Neural cell (in vitro differentiated cells): ENCODE measurements around the gene SPSB4. TPM values are rescaled to one million over a fixed set of nuclear protein-coding genes. Genes with fewer than 3 reads are reported as not detected.

Experiments used
- H2AFZ ChIP-seq: fragments of 200-600, 300-800 bp; sonication (generic), shearing (Covaris generic); 2 replicates; pipeline ENCODE4 v1.6.0; 2014; ENCODE audit warnings: low read depth, mild to moderate bottlenecking, antibody characterized with exemption, low read length, moderate library complexity
- H3F3A ChIP-seq: fragments of 200-600 bp; shearing (Covaris generic); 2 replicates; pipeline ENCODE4 v1.6.1; 2016; ENCODE audit warnings: mild to moderate bottlenecking, moderate library complexity, mixed read lengths, antibody characterized with exemption, low read length; ENCODE audit not compliant: insufficient read depth, poor library complexity, severe bottlenecking
- H3K27ac ChIP-seq: fragments of 200-600, 300-800 bp; sonication (generic), shearing (Covaris generic); 2 replicates; pipeline ENCODE4 v1.5.1; 2014; ENCODE audit warnings: mild to moderate bottlenecking, low read length, moderate library complexity
- H3K27me3 ChIP-seq: fragments of 300-800, 200-600 bp; sonication (generic), shearing (Covaris generic); 2 replicates; pipeline ENCODE4 v1.6.0; 2014; ENCODE audit warnings: mild to moderate bottlenecking, low read depth, low read length, moderate library complexity; ENCODE audit not compliant: insufficient read depth
- H3K36me3 ChIP-seq: fragments of 300-800, 200-600 bp; sonication (generic), shearing (Covaris generic); 2 replicates; pipeline ENCODE4 v1.5.1; 2014; ENCODE audit warnings: mild to moderate bottlenecking, antibody characterized with exemption, low read length, moderate library complexity; ENCODE audit not compliant: insufficient read depth
- H3K4me2 ChIP-seq: fragments of 300-800, 200-600 bp; sonication (generic), shearing (Covaris generic); 2 replicates; pipeline ENCODE4 v1.6.0; 2014; ENCODE audit warnings: mild to moderate bottlenecking, low read length
- H3K4me3 ChIP-seq: fragments of 300-800, 200-600 bp; sonication (generic), shearing (Covaris generic); 2 replicates; pipeline ENCODE4 v1.5.1; 2014; ENCODE audit warnings: mild to moderate bottlenecking, low read length, moderate library complexity
- H3K79me2 ChIP-seq: fragments of 200-600 bp; shearing (Covaris generic); replicated peaks from 2 replicates; pipeline ENCODE4 v1.6.0; 2014; ENCODE audit warnings: mild to moderate bottlenecking, low read length, moderate library complexity; ENCODE audit not compliant: insufficient read depth
- H3K9ac ChIP-seq: fragments of 300-800, 200-600 bp; sonication (generic), shearing (Covaris generic); 2 replicates; pipeline ENCODE4 v1.6.1; 2016; ENCODE audit warnings: mild to moderate bottlenecking, low read length, mixed read lengths
- H3K9me2 ChIP-seq: fragments of 200-600 bp; shearing (Covaris generic); 2 replicates; pipeline ENCODE4 v1.6.1; 2016; ENCODE audit warnings: mild to moderate bottlenecking, low read length, mixed read lengths; ENCODE audit not compliant: insufficient read depth
- H3K9me3 ChIP-seq: fragments of 200-600, 300-800 bp; sonication (generic), shearing (Covaris generic); 2 replicates; pipeline ENCODE4 v1.6.1; 2016; ENCODE audit warnings: mild to moderate bottlenecking, mixed run types, low read length, moderate library complexity, mixed read lengths
- H4K20me1 ChIP-seq: fragments of 200-600 bp; shearing (Covaris generic); 2 replicates; pipeline ENCODE4 v1.6.1; 2016; ENCODE audit warnings: mild to moderate bottlenecking, mixed run types; ENCODE audit not compliant: insufficient read depth
- CTCF ChIP-seq: fragments of 450-650 bp; IDR thresholded peaks from 2 replicates; pipeline ENCODE4 v1.5.1; 2014; ENCODE audit warnings: antibody characterized with exemption, mild to moderate bottlenecking, moderate library complexity; ENCODE audit not compliant: poor library complexity, severe bottlenecking
- EP300 ChIP-seq: fragments of 450-650 bp; conservative IDR thresholded peaks from 2 replicates; pipeline ENCODE4 v1.6.1; 2014; ENCODE audit warnings: antibody characterized with exemption, mild to moderate bottlenecking, moderate library complexity; ENCODE audit not compliant: poor library complexity, severe bottlenecking
- EZH2 ChIP-seq: fragments of 200-600, 300-800 bp; shearing (Covaris generic), sonication (generic); IDR thresholded peaks from 2 replicates; pipeline ENCODE4 v1.6.1; 2014; ENCODE audit warnings: antibody characterized with exemption, low read length, borderline replicate concordance, mild to moderate bottlenecking; ENCODE audit not compliant: insufficient read depth, poor library complexity, severe bottlenecking
- MXI1 ChIP-seq: fragments of 450-650 bp; conservative IDR thresholded peaks from 2 replicates; pipeline ENCODE4 v1.6.1; 2014; ENCODE audit warnings: antibody characterized with exemption, mild to moderate bottlenecking; ENCODE audit not compliant: poor library complexity, severe bottlenecking
- POLR2AphosphoS5 ChIP-seq: IDR thresholded peaks from 2 replicates; pipeline ENCODE4 v1.6.1; 2012
- RAD21 ChIP-seq: fragments of 450-650 bp; conservative IDR thresholded peaks from 2 replicates; pipeline ENCODE4 v1.6.1; 2014; ENCODE audit warnings: antibody characterized with exemption, mild to moderate bottlenecking, moderate library complexity
- REST ChIP-seq: IDR thresholded peaks from 2 replicates; pipeline ENCODE4 v1.6.1; 2012; ENCODE audit warnings: borderline replicate concordance
- SMC3 ChIP-seq: fragments of 450-650 bp; conservative IDR thresholded peaks from 2 replicates; pipeline ENCODE4 v1.6.1; 2014; ENCODE audit warnings: antibody characterized with exemption, mild to moderate bottlenecking, moderate library complexity; ENCODE audit not compliant: poor library complexity
- TAF1 ChIP-seq: IDR thresholded peaks from 2 replicates; pipeline ENCODE4 v1.6.1; 2012; ENCODE audit warnings: low read depth
- polyA plus RNA-seq: library from polyadenylated mRNA; depleted of rRNA; stranded (reverse); fragments of >200 nt; gene quantifications from 2 replicates; pipeline ENCODE4 v1.2.3, GENCODE V29; 2014

SPSB4 gene
- polyA plus RNA-seq, 1 donor from 2014 or later: 6.1 TPM

- Histone ChIP-seq H3F3A (no peaks in the 10 kb centered on the region), H3K27ac (no peak overlapping the region), H2AFZ (peak overlapping the region; percentile 14), H3K36me3 (no peaks in the 10 kb centered on the region), H3K4me3 (peak overlapping the region; percentile 91), H3K79me2 (peaks cover 11% of the 10 kb centered on the region), H3K9ac (peak overlapping the region; percentile 64), H3K9me3 (no peaks in the 10 kb centered on the region), H3K9me2 (no peaks in the 10 kb centered on the region), H3K4me2 (peak overlapping the region; percentile 98), H4K20me1 (no peaks in the 10 kb centered on the region), H3K27me3 (peaks cover 10% of the 10 kb centered on the region)
- no peak for TF ChIP-seq MXI1
- TF ChIP-seq TAF1: no peak
- peak; percentile 61 for TF ChIP-seq CTCF
- peak; percentile 3 for TF ChIP-seq EP300
These were observed 475 bp downstream of the SPSB4 start for GRCh38 chr3:141051443-141052200.

GRCh38 chr3:141052201-141053069, 1.3 kb downstream of the SPSB4 start:
- no peaks in the 10 kb centered on the region for H3K9me2 ChIP-seq
- peaks cover 11% of the 10 kb centered on the region for H3K79me2 ChIP-seq
- peak overlapping the region; percentile 91 for H3K4me3 ChIP-seq
- no peak for TF ChIP-seq CTCF
- peak; percentile 5 for TF ChIP-seq MXI1
- H4K20me1 ChIP-seq: no peaks in the 10 kb centered on the region
- no peak overlapping the region for H3K27ac ChIP-seq
- peaks cover 10% of the 10 kb centered on the region for H3K27me3 ChIP-seq
- H3F3A ChIP-seq: no peaks in the 10 kb centered on the region
- no peaks in the 10 kb centered on the region for H3K9me3 ChIP-seq
- peak overlapping the region; percentile 64 for H3K9ac ChIP-seq
- H3K4me2 ChIP-seq: peak overlapping the region; percentile 98
- peak overlapping the region; percentile 2 for H2AFZ ChIP-seq
- no peaks in the 10 kb centered on the region for H3K36me3 ChIP-seq

GRCh38 chr3:141055136-141055535, 4.0 kb downstream of the SPSB4 start:
- H3K9me3 ChIP-seq: no peaks in the 10 kb centered on the region
- no peak overlapping the region for H2AFZ ChIP-seq
- peaks cover 11% of the 10 kb centered on the region for H3K79me2 ChIP-seq
- no peak overlapping the region for H3K4me2 ChIP-seq
- H4K20me1 ChIP-seq: no peaks in the 10 kb centered on the region
- no peaks in the 10 kb centered on the region for H3K9me2 ChIP-seq
- TF ChIP-seq POLR2AphosphoS5 (no peak), MXI1 (no peak), EP300 (no peak), TAF1 (no peak), EZH2 (no peak), CTCF (no peak), RAD21 (no peak), SMC3 (no peak), REST (no peak)
- H3K27ac ChIP-seq: no peak overlapping the region
- H3K27me3 ChIP-seq: peaks cover 10% of the 10 kb centered on the region
- H3K9ac ChIP-seq: no peak overlapping the region
- H3K4me3 ChIP-seq: no peak overlapping the region
- no peaks in the 10 kb centered on the region for H3K36me3 ChIP-seq
- no peaks in the 10 kb centered on the region for H3F3A ChIP-seq
